T-helper 1 cell treated with Interleukin-12 subunit alpha and Interleukin-12 subunit beta and Interleukin-4 antibody, amounts not matched to agents 30 ng/mL and 1 ng/mL, for 36 hours (primary cell): ENCODE measurements around the gene PPRC1. TPM values are rescaled to one million over a fixed set of nuclear protein-coding genes. Genes with fewer than 3 reads are reported as not detected.

Source experiments
- intact Hi-C: fragments of 100-400 bp; cut with micrococcal nuclease; formaldehyde crosslinking; loops from one replicate; pipeline ENCODE4 v1.15.1; 2024
- total RNA-seq: library from RNA; stranded (reverse); gene quantifications from 2 replicates; pipeline ENCODE4 v1.2.3, GENCODE V29; 2022

PPRC1 gene
- total RNA-seq, 1 donor from 2014 or later = 68.0 TPM

DNA sequence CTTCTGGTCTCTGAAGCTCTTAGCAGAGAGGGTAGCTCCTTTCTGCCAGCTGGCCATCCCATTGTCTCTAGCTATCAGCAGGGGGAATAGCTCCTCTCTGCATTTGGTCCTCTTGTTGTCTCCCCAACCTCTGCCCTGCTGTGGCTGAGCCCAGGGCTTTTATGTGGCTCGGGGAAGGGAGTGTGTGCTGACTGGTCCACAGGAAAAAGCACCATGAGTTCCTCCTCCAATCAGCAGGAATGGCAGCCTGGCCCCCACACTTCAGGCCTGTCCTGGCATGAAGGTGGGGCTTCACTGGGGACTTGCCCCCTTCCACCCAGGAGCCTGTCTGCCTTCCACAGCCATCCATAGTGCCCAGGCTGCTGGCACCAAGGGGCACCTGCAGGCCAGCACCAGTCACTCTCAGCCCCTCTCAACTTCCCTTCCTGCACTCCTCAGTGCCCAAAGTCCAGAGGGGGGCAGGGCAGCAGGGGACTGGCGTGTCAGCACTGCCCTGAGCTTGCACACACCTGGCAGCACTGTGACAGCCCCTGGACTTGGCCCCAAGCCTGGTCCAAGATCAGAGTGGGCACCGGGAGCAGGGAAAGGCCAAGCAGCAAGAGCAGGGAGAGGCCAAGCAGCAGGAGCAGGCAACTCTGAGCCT, 55.6 kb downstream of the PPRC1 start:
- intact Hi-C loops = no loop called here

DNA sequence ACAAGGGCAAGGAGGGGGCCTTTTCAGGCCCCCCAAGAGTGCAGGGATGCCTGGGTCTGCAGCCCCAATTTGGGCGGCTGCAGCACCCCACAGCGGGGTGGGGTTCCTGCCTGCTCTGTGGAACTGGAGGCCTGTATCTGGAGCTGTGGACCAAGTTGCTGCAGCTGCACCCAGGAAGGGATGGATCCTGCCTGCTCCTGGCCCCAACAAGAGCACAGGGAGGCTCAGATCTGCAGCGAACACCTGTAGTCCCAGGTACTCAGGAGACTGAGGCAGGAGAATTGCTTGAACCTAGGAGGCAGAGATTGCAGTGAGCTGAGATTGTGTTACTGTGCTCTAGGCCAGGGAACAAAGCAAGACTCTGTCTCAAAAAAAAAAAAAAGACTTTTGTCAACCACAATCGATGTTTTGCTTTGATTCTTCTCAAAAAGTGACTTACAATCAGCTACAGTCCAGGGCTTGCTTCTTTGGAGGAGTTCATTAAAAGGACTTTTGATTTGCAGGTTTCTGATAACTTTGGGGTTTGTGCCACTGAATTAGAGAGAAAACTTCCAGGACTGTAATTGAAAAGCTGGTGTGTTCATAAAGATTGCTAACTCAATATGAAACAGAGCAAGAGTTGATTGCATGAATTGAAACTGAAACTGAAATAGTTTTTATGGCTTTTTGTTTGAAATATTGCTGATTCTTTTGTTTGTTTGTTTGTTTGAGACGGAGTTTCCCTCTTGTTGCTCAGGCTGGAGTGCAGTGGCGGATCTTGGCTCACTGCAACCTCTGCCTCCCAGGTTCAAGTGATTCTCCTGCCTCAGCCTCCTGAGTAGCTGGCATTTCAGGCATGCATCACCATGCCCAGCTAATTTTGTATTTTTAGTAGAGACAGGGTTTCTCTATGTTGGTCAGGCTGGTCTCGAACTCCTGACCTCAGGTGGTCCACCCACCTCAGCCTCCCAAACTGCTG, 56.4 kb downstream of the PPRC1 start:
- intact Hi-C loops = loop anchor here (1.0 kb wide), 7 partner anchors 20 to 313 kb away; partner anchors contain the start of genes ACTR1A, GBF1 and NOLC1

DNA sequence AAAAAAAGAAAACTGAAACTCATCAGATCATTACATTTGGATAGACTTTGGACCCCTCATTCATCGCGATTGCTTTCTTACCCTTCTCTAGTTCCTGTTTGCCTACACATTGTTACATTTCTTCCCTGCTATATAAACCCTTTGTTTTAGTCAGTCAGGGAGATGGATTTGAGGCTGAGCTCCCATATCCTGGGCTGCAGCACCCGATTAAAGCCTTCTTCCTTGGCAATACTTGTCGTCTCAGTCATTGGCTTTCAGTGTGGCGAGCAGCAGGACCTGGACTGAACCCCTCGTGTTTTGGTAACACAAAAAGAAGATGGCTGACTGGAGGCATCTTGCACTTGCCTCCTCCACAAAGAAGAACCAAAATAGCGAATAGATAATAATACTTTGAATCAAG, 59.1 kb downstream of the PPRC1 start:
- intact Hi-C loops = no loop called here

DNA sequence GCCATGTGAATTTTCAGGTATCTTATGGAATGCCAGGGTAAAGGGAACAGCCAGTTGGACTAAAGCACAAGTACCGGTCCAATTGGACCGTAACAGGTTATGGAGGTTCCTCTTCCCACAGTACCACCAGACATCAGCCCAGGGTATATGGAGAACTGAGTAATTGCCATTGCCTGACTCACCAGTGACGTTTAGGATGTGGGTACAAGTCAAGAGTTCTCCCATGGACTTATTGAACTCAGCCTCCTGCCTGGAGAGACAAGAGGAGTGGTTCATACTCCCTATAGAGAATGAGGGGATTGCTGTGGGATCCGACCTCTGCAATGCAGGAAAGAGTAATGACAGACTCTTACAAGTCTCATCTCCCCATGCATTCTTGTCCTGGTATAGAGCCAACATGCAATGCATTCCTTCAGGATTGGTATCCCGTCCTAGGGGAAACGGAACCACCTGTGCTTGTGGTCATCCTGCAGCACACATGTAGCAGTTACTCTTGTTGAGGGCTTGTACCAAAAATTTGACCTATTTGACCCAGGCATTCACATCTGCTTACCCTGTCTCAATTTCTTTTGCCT, 62.5 kb downstream of the PPRC1 start:
- intact Hi-C loops = no loop called here

DNA sequence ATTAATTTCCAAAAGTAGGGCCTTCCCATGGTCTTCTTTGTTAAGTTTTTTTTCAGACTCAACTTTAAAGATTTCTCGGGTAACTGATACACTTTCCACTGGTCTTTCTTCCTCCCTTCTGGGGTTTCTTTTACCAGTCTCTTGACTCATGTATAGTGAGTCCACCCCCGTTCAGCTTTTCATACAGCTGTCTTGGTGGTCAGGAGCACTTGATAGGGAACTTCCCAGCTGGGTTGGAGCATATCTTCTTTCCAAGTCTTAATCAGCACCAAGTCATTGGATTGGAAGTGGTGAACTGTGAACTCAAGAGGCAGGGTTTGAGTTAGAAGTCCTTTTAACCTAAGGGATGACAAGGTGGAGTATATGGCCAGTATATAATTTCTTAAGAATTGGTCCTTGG, 64.1 kb downstream of the PPRC1 start:
- intact Hi-C loops = no loop called here

DNA sequence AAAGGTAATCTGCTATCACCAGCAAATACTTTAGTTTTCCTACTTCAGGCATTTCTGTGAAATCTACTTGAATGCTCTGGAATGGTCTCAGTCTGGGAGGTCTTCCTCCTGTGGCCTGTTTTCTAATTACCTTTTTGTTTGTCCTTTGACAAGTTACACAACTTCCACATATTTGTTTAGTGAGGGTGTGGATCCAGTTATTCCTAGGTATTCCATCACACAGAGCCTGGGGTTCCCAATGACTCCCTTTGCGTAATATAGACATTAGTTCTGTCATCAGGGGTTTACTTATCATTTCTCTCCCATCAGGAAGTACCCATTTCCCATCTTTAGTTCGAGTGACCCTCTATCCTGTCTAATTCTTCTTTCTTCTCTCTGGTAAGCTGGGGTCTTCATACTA, 65.2 kb downstream of the PPRC1 start:
- intact Hi-C loops = no loop called here

Other genes starting within 250 kb of the PPRC1 start
- 27.8 and 28.0 TPM in 2 replicates for gene ARMH3, start 76.9 kb upstream of the PPRC1 start, total RNA-seq
- gene HPS6, start 67.7 kb upstream of the PPRC1 start, total RNA-seq = 24.1 and 24.8 TPM in 2 replicates
- gene LDB1, start 12.7 kb upstream of the PPRC1 start, total RNA-seq = 86.4 and 88.7 TPM in 2 replicates
- 100 and 109 TPM in 2 replicates for gene NOLC1, start 19.3 kb downstream of the PPRC1 start, total RNA-seq
- not detected in 2 replicates for gene ELOVL3, start 93.3 kb downstream of the PPRC1 start, total RNA-seq
- gene PITX3, start 108.5 kb downstream of the PPRC1 start, total RNA-seq = not detected in 2 replicates
- 56.4 and 57.0 TPM in 2 replicates for gene GBF1, start 112.5 kb downstream of the PPRC1 start, total RNA-seq